Coronary artery (tissue), 2 donors: ENCODE results near the gene FBXW7.

Experiments
- DNase-seq: peaks from one replicate; pipeline ENCODE4 v3.0.0-alpha.2; 2017; ENCODE audit warnings: low spot score
- H3K27ac ChIP-seq, 2 donors: fragments of 200-600 bp; sonication (generic); one replicate each; pipeline ENCODE4 v1.5.1; 2016 to 2019
- H3K4me3 ChIP-seq: fragments of 200-600 bp; sonication (generic); 2 replicates; pipeline ENCODE4 v1.5.1; 2016; ENCODE audit warnings: mild to moderate bottlenecking, moderate library complexity
- TF ChIP-seq, protein P1 (sequence below): fragments of 200-600 bp; sonication (generic); IDR thresholded peaks from one replicate; pipeline ENCODE4 v1.5.1; 2019; ENCODE audit warnings: antibody characterized with exemption

FBXW7 gene

DNA sequence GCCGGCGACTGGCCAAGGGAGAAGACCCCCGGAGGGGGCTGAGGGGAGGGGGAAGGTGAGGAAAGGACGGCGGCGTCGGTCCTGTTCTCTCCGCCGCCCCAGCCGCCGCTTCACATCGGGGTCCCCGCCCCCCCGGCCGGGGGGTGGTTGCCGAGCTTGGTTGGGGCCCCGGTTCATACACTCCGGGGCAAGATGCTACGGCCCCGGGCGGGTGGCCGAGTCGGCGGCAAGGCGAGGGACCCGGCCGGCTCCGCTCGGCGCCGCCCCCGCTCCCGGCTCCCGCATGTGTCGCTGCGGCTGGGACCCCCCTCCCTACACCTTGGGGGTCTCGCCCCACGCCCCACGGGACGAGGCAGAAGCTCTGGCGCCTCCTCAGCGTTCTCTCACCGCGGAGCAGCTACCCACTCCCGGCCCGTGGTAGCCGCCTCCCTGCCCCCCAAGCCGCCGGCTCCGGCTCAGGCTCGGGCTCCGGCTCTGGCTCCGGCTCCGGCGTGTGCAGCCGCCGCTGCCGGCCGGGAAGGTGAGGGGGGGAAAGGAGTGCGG is 461 bp downstream of the FBXW7 start:
- DNase-seq: peak; percentile 77
- TF ChIP-seq, protein P1, sequence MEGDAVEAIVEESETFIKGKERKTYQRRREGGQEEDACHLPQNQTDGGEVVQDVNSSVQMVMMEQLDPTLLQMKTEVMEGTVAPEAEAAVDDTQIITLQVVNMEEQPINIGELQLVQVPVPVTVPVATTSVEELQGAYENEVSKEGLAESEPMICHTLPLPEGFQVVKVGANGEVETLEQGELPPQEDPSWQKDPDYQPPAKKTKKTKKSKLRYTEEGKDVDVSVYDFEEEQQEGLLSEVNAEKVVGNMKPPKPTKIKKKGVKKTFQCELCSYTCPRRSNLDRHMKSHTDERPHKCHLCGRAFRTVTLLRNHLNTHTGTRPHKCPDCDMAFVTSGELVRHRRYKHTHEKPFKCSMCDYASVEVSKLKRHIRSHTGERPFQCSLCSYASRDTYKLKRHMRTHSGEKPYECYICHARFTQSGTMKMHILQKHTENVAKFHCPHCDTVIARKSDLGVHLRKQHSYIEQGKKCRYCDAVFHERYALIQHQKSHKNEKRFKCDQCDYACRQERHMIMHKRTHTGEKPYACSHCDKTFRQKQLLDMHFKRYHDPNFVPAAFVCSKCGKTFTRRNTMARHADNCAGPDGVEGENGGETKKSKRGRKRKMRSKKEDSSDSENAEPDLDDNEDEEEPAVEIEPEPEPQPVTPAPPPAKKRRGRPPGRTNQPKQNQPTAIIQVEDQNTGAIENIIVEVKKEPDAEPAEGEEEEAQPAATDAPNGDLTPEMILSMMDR: no peak
- peak overlapping the region; percentile 86 to 95 for H3K27ac ChIP-seq

DNA sequence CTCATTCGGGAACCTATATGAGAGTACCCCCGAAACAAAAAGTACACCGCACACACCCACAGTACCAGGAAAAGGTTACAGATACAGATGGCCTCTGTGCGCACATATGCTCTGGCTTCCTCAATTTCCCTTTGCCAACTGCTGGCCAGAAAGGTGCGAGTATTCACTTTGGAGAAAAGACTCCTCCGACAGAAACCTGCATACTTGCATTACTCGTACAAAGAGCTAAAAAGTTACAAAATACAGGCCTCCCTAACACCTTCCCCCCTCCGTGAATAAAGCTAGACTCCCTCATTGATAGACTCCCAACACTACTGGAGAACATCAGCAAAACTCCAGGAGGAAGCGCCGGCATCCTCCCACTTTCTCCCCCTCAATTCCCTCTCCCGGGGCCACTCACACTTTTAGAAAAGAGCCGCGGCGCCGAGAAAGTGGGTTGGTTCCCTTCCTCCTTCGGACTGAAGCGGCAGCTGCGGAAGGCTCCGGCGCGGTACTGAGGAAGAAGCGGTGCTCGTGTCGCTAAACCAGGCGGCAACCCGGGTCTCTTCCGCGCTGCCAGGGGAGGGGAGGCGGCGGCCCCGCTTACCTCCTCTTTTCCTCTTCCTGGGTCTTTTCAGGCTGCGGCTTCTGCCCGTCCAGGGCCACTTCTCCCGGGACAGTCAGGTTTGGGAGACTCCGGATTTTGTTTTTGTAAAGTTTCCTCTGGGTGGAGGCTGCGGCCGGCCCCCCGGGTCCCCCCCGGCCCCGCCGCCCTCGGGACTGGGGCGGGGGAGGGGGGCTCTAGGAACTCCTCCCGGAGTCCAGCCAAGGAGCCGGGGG is 1.1 kb downstream of the FBXW7 start:
- Histone ChIP-seq H3K4me3 (peak overlapping the region; percentile 90), H3K27ac (peak overlapping the region in 1 of 2 donors; percentile 86)
- TF ChIP-seq, protein P1: no peak
- DNase-seq: no peak

More for the DNA sequence above, 461 bp downstream of the FBXW7 start:
- H3K4me3 ChIP-seq: peak overlapping the region; percentile 90

DNA sequence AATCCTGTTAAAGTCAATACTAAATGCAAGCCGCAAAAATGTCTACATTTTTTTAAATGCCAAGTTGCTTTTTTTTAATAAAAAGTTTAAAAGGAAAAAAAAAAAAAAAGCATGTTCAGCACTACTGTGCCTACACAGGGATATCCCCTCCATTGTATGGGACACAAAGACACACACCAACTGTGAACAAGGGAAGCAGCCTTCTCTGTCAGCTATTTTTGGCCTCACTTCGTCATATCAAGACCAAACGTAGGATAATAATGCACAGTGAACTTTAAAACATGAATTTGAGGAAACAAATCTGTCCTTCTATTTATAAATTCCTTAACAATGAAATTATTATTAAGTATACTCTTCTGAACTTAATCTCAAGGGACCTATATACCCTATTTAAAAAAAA is 4.4 kb downstream of the FBXW7 start:
- Histone ChIP-seq H3K4me3 (no peak overlapping the region), H3K27ac (no peak overlapping the region)
- TF ChIP-seq, protein P1: no peak
- DNase-seq: no peak

DNA sequence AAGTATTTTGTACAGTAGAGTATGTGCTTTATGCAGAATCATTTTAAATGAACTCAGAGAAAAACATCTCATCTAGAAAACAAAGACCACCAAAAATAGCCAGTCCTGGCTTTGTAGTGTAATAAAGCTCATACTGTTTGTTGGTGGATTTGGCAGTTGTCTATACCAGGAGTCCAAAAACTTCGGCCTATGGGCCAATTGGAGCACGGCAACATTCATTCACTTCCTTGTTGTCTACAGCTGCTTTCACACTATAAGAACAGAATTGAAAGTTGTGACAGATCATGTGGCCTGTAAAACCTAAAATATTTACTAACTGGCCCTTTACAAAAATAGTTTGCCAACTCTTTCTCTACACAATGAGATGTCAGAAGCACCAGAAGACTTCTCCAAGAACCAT is 5.3 kb downstream of the FBXW7 start:
- no peak overlapping the region for H3K4me3 ChIP-seq

DNA sequence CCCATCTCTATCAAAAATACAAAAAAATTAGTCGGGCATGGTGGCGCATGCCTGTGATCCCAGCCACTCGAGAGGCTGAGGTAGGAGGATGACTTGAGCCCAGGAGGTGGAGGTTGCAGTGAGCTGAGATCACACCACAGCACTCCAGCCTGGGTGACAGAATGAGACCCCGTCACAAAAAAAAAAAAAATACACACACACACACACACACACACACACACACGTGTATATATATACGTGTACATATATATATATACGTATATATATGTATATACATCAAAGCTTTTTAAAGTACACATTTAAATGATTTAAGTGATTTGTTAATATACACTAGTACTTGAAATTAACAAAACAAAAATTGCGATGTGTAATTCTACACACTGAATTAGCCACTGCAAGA is 6.0 kb downstream of the FBXW7 start:
- DNase-seq: no peak
- no peak overlapping the region for H3K4me3 ChIP-seq
- TF ChIP-seq, protein P1: no peak
- H3K27ac ChIP-seq: no peak overlapping the region

More for the DNA sequence above, 5.3 kb downstream of the FBXW7 start:
- DNase-seq: no peak
- no peak overlapping the region for H3K27ac ChIP-seq
- TF ChIP-seq, protein P1: no peak

DNA sequence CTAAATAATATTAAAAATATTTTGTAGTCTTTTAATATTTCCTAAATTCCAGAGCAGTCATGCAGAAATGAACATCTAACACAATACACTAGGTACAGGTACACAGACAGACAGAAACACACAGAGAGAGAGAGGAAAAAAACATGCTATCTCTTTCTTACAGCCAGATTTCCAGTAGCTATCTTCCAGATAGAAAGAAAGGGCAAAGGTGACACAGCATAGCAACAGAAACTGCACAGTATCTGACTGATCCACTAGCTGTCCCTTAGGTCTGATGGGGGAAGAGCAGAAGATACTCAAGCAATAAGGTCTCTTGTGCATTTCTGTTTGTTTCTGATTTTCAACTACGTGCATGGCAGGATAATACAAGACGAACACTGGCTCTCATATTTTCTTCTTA is 7.8 kb downstream of the FBXW7 start:
- TF ChIP-seq, protein P1: no peak
- no peak for DNase-seq
- Histone ChIP-seq H3K27ac (no peak overlapping the region), H3K4me3 (no peak overlapping the region)

DNA sequence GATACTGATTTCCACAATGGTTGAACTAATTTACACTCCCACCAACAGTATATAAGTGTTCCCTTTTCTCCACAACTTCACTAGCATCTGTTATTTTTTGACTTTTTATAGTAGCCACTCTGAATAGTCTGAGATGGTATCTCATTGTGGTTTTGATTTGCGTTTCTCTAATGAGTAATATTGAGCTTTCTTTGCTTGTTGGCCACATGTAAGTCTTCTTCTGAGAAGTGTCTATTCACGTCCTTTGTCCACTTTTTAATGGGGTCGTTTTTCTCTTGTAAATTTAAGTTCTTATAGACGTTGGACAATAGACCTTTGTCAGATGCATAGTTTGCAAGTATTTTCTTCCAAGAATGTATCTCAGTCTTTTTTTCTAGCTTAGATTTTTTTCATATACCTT is 10.0 kb downstream of the FBXW7 start:
- no peak for DNase-seq
- Histone ChIP-seq H3K27ac (no peak overlapping the region), H3K4me3 (no peak overlapping the region)
- TF ChIP-seq, protein P1: no peak
